Ascending aorta (tissue), 2 donors: ENCODE data around the gene OR4B1. TPM values are rescaled to one million over a fixed set of nuclear protein-coding genes. Genes with fewer than 3 reads are reported as not detected.

Source experiments
- DNase-seq, 2 donors: peaks; one replicate each; pipeline ENCODE4 v3.0.0-alpha.2; 2019; ENCODE audit warnings: low spot score in 2 of 2
- H3K27ac ChIP-seq, 2 donors: fragments of 200-600 bp; sonication (generic); one replicate each; pipeline ENCODE4 v1.5.1; 2016 to 2017; ENCODE audit warnings: mild to moderate bottlenecking in 1 of 2
- H3K27me3 ChIP-seq: fragments of 200-600 bp; sonication (generic); one replicate; pipeline ENCODE4 v1.5.1; 2017
- H3K36me3 ChIP-seq, 2 donors: fragments of 200-600 bp; sonication (generic); one replicate each; pipeline ENCODE4 v1.5.1; 2016
- H3K4me1 ChIP-seq, 2 donors: fragments of 200-600 bp; sonication (generic); one replicate each; pipeline ENCODE4 v1.5.1; 2016 to 2017; ENCODE audit warnings: mild to moderate bottlenecking in 1 of 2
- H3K4me3 ChIP-seq, 2 donors: fragments of 200-600 bp; sonication (generic); one replicate each; pipeline ENCODE4 v1.5.1; 2016 to 2017; ENCODE audit warnings: mild to moderate bottlenecking in 1 of 2
- H3K9me3 ChIP-seq, 2 donors: fragments of 200-600 bp; sonication (generic); one replicate each; pipeline ENCODE4 v1.5.1; 2016
- CTCF ChIP-seq, 3 experiments: fragments of 200-600 bp in 2 of 3; fragments of 450-650 bp in 1 of 3; sonication (generic) in 2 of 3; IDR thresholded peaks; one replicate each; pipeline ENCODE4 v1.5.1; 2016 to 2019; ENCODE audit warnings: antibody characterized with exemption in 3 of 3, mild to moderate bottlenecking in 1 of 3, moderate library complexity in 1 of 3
- intact Hi-C: fragments of 100-400 bp; cut with DNase I; formaldehyde crosslinking; loops from one replicate; pipeline ENCODE4 v1.15.1; 2023
- total RNA-seq: library from RNA; depleted of rRNA; stranded (reverse); fragments of >200 nt; gene quantifications from one replicate; pipeline ENCODE4 v1.1.0, GENCODE V29; 2016

The OR4B1 gene
- total RNA-seq, 1 donor from 2014 or later = not detected

GRCh38 chr11:48170241-48171233 lies 46.1 kb upstream of the OR4B1 start:
- H3K27ac ChIP-seq = peak overlapping the region; percentile 18 to 54
- no peak overlapping the region for H3K4me3 ChIP-seq
- intact Hi-C loops = no loop called here
- no peaks in the 10 kb centered on the region for H3K27me3 ChIP-seq
- peaks cover 0 to 22% of the 10 kb centered on the region in 2 donors for H3K4me1 ChIP-seq
- TF ChIP-seq CTCF (IDR thresholded peaks at IDR 0.05) = no peak
- no peak for DNase-seq
- H3K9me3 ChIP-seq = no peaks in the 10 kb centered on the region
- no peaks in the 10 kb centered on the region for H3K36me3 ChIP-seq

- Histone ChIP-seq H3K4me3 (peak overlapping the region in 1 of 2 donors; percentile 32), H3K9me3 (no peaks in the 10 kb centered on the region), H3K27me3 (no peaks in the 10 kb centered on the region), H3K4me1 (peaks cover 0 to 22% of the 10 kb centered on the region in 2 donors), H3K36me3 (no peaks in the 10 kb centered on the region), H3K27ac (no peak overlapping the region)
- intact Hi-C loops = no loop called here
- peak; percentile 64 to 96 (median 93) for TF ChIP-seq CTCF (IDR thresholded peaks at IDR 0.05)
- peak in 1 of 2 donors; percentile 72 for DNase-seq
These were observed 43.6 kb upstream of the OR4B1 start for GRCh38 chr11:48172818-48173609.

- no peak for TF ChIP-seq CTCF (IDR thresholded peaks at IDR 0.05)
- Histone ChIP-seq H3K9me3 (no peaks in the 10 kb centered on the region), H3K27me3 (no peaks in the 10 kb centered on the region), H3K4me3 (no peak overlapping the region), H3K27ac (no peak overlapping the region), H3K36me3 (no peaks in the 10 kb centered on the region), H3K4me1 (peaks cover 0 to 2% of the 10 kb centered on the region in 2 donors)
- DNase-seq = no peak
- intact Hi-C loops = no loop called here
These were observed 38.9 kb upstream of the OR4B1 start for GRCh38 chr11:48177661-48178060.

- no peak overlapping the region for H3K27ac ChIP-seq
- no peaks in the 10 kb centered on the region for H3K27me3 ChIP-seq
- DNase-seq = no peak
- intact Hi-C loops = no loop called here
- no peaks in the 10 kb centered on the region for H3K4me1 ChIP-seq
- TF ChIP-seq CTCF (IDR thresholded peaks at IDR 0.05) = no peak
- no peaks in the 10 kb centered on the region for H3K36me3 ChIP-seq
- H3K9me3 ChIP-seq = no peaks in the 10 kb centered on the region
- no peak overlapping the region for H3K4me3 ChIP-seq
These were observed 36.0 kb upstream of the OR4B1 start for GRCh38 chr11:48180627-48181026.

- TF ChIP-seq CTCF (IDR thresholded peaks at IDR 0.05) = no peak
- no peaks in the 10 kb centered on the region for H3K4me1 ChIP-seq
- H3K9me3 ChIP-seq = no peaks in the 10 kb centered on the region
- H3K27me3 ChIP-seq = no peaks in the 10 kb centered on the region
- no peaks in the 10 kb centered on the region for H3K36me3 ChIP-seq
- intact Hi-C loops = no loop called here
- H3K4me3 ChIP-seq = no peak overlapping the region
- H3K27ac ChIP-seq = no peak overlapping the region
- no peak for DNase-seq
These were observed 33.6 kb upstream of the OR4B1 start for GRCh38 chr11:48182860-48183526.
